ENCODE data around the gene EFNA3.

The EFNA3 gene

DNA sequence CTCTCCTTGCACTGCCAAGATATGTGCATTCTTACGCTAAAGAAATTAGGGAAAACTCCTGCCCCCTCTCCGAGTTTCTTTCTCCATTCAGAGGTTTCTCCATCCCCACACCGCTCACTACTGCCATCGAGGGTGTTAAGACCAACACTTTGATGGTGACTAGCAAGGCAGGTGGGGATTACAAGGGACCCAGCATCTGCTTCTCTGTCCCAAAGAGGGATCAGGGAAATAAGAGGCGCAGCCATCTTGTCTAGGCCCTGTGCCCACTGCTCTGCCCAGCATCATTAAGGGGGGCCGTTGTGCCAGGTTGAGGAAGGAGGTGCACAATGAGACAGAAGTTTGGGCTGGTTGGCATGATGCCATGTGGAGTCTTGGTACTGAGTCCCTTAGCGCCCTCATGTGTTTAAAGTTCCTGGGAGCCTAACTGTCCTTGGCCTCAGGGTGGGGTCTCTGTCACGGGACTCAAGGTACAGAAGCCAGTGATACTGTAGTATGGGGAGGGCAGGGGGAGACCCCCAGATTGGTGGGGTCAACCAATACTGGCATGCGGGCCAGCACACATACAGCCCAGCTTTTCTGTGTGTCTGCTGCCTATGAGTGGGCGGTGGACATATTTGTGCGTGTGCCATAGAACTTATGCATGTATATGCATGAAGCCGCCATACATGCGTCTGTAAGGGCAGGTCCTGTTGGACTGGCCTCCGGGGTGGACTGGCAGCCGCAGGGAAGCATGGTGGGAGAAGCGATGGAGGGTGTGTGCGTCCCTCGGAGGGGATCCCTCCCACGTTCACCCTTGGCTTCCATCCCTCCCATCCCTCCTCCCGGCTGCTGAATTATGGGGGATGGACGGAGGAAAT, 5.5 kb downstream of the EFNA3 start:
- peak; percentile 46 for DNase-seq (ENCODE audit: low spot score)

DNA sequence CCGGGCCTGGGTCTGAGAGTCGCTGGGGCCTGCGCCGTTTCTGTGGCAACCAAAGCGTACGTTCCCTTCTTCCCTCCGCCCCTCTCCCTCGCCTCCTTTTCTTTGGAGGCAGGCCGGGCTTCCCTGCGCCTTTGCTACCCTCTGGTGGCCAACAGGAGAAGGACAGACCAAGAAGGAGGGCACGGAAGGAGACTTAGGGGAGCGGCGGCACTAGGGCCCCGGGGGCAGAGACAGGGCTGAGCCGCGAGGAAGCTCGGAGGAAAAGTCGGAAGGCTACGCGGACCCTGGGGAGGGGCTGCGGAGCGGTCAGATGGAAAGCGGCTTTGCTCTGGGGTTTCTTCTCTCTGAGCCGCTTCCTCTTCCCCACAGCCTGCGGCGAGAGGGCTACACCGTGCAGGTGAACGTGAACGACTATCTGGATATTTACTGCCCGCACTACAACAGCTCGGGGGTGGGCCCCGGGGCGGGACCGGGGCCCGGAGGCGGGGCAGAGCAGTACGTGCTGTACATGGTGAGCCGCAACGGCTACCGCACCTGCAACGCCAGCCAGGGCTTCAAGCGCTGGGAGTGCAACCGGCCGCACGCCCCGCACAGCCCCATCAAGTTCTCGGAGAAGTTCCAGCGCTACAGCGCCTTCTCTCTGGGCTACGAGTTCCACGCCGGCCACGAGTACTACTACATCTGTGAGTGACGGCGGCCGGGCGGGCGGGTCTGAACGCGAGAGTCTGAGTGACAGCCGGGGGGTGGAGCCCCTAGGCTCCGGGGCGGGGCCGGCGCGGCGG, 6.3 kb downstream of the EFNA3 start:
- peak; percentile 96 for DNase-seq (ENCODE audit: low spot score)

DNA sequence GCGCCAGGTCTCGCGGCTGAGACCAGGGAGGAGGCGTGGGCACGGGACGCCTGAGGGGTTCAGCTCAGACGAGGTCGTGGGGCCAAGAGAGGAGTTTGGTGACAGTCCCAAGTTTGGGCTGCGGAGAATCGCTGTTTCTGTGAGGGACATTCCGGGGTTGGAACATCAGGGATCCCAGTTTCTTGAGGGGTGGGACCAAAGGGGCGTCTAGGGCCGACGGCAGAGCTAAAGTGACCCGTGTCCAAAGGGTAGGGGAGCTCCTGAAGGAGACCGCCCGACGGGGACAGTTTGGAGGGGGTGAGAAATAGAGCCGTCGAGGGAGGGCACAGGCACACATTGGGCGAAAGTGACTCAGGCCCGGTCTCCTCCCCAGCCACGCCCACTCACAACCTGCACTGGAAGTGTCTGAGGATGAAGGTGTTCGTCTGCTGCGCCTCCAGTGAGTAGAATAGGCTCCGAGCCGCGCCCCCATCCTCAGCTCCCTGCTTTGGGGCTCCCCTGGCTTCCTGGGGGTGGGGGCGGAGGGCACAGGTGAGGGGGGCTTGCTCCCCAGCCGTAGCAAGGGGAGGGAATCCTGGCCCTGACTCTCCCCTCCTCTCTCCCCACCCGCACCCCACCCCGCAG, 7.0 kb downstream of the EFNA3 start:
- peak; percentile 63 for DNase-seq (ENCODE audit: low spot score)

DNA sequence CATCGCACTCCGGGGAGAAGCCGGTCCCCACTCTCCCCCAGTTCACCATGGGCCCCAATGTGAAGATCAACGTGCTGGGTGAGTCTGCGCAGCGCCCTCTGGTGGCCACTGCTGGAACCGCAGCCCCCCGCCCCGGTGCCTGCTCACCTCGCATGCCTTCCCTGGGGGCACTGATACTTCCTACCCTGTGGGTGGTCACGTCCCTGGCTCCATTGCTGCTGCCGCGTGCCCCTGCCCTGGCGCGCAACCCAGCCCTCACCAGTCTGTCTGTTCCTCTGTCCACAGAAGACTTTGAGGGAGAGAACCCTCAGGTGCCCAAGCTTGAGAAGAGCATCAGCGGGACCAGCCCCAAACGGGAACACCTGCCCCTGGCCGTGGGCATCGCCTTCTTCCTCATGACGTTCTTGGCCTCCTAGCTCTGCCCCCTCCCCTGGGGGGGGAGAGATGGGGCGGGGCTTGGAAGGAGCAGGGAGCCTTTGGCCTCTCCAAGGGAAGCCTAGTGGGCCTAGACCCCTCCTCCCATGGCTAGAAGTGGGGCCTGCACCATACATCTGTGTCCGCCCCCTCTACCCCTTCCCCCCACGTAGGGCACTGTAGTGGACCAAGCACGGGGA, 7.6 kb downstream of the EFNA3 start:
- peak; percentile 91 for DNase-seq (ENCODE audit: low spot score)

DNA sequence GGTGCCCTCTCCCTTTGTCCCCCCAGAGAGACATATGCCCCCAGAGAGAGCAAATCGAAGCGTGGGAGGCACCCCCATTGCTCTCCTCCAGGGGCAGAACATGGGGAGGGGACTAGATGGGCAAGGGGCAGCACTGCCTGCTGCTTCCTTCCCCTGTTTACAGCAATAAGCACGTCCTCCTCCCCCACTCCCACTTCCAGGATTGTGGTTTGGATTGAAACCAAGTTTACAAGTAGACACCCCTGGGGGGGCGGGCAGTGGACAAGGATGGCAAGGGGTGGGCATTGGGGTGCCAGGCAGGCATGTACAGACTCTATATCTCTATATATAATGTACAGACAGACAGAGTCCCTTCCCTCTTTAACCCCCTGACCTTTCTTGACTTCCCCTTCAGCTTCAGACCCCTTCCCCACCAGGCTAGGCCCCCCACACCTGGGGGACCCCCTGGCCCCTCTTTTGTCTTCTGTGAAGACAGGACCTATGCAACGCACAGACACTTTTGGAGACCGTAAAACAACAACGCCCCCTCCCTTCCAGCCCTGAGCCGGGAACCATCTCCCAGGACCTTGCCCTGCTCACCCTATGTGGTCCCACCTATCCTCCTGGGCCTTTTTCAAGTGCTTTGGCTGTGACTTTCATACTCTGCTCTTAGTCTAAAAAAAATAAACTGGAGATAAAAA, 8.4 kb downstream of the EFNA3 start:
- DNase-seq (ENCODE audit: low spot score) = peak; percentile 17

DNA sequence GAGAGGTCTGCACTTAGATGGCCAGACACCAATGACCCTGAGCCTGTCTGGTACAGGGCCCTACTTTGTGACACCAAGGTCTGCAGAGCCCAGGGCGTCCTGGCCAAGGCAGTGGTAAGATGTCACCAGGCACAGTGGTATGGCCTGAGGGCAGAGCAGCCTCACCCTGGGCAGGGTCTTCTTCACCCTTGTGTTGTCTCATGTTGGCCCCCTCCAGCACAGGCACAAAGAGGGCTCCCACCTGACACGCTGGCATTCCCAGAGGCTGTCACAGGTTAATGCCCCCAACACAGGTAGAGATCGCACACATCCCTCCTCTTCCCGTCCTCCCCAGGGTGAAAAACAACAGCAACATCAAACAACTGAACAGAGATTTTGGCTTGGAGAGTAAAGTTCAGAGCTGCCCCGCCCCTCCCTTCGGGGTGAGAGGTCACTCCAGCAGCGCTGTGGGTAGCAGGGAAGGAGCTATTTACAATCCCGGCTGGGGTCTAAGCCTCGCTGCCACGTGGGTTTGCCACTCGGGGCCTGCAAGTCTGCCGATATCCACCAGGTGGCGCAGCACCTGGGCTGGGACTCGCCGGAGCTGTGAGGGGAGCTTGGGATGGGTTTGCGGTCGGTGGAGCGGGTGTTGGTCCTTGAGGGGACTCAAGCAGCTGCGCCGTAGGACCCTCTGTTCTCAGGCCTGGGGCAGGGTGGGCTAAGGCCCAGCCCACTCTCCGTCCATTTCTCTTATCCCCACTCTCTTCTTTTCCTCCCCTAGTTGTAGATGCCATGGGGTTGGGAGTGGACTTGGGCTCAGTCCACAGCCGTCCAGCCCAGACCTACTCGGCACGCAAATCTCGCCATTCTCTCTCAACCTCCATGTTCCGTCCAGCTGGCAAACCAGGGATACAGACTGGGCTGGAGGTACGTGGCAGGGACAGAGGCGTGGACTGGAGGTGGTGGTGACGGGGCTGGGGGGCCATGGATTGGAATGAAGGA, 12.7 kb downstream of the EFNA3 start:
- peak; percentile 95 for DNase-seq (ENCODE audit: low spot score)

DNA sequence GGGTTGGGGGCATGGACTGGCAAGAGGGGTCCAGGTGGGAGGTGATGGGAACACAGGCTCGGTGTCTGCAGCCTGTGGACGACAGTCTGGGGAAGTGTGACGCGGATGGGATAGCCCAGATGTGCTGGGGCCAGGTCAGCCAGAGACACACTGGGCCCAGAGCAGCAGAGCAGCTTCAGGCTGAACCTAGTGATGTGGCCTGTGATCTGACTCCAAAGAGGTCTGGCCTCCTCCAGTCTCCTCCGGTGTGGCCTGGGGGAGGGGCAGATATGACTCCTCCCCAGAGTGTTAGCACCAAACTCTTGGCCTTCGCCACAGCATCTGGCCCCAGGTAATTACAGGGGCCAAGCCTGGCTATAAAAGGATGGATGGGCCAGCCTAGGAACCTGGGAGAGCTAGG, 13.5 kb downstream of the EFNA3 start:
- DNase-seq (ENCODE audit: low spot score) = peak; percentile 25

DNA sequence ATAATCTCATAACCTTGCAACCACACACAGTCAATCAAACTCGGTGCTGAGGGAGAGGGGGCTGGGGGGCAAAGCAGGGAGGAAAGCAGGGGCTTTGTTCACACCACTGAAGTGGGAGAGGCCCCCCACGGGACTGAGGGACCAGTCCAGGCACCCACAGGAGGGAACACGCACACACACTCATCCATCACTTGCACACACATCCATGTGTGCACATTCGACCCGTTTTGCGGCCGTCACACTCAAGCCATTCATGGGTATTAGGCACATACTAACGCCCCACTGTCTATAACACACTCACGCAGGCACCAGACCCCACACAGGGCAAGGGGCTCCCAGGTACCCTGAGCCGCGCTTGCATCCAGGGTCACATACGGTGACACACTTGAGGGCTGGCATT, 14.0 kb downstream of the EFNA3 start:
- peak; percentile 21 for DNase-seq (ENCODE audit: low spot score)

DNA sequence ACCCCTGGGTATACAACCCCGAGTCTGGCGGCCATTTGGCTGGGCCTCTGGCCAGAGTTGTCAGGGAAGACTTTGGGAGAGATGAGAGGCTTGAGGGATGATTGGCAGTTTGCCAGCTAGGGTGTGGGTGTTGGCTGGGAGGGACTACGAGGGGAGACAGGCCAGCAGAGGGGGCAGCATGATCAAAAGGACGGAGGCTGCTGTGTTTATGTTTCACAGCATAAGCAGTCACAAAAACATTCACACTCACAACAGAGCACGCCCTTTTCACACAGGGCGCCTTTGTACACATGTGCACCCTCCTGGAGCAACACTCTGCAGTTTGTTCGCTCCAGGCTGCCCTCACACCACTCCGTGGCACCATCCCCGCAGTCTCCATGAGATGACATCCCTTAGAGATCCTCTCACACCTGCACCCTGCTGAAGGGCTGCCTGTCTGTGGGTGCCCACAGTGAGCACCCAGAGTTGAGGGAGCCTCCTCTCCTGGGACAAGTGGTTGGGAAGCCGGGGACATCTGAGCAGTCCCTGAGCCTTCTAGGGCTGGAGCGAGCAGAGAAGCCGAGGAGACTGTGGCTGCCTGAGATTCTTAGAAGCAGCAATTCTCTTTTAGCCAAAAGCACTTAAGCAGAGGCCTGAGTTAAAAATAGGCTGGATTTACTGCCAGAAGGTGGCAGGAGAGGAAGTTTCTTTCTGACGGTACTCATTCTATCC, 15.4 kb downstream of the EFNA3 start:
- DNase-seq (ENCODE audit: low spot score) = peak; percentile 69

DNA sequence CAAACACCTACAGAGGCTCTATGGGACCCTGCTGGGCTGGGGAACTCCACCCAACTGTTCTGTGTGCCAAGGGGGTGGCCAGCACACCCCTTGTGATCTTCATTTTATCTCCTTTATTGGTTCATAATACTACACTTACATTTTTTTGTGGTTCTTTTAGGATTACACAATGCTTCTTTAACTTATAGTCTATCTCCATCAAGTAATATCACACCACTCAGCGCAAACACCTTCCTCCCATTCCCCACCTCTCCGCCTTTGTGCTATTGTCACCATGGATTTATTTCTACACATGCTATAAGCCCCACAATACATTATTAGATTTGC, 15.9 kb downstream of the EFNA3 start:
- DNase-seq (ENCODE audit: low spot score) = no peak

DNA sequence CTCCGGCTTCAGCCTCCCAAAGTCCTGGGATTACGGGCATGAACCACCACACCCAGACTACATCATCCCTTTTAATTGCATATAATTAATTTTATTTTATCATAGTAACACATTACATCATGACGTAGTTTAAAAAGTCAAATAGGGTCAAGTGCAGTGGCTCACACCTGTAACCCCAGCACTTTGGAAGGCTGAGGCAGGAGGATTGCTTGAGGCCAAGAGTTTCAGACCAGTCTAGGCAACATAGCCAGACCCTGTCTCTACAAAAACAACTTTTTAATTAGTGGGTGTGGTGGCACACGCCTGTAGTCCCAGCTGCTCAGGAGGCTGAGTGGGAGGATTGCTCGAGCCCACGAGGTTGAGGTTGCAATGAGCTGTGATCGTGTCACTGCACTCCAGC, 20.7 kb downstream of the EFNA3 start:
- no peak for DNase-seq (ENCODE audit: low spot score)

DNA sequence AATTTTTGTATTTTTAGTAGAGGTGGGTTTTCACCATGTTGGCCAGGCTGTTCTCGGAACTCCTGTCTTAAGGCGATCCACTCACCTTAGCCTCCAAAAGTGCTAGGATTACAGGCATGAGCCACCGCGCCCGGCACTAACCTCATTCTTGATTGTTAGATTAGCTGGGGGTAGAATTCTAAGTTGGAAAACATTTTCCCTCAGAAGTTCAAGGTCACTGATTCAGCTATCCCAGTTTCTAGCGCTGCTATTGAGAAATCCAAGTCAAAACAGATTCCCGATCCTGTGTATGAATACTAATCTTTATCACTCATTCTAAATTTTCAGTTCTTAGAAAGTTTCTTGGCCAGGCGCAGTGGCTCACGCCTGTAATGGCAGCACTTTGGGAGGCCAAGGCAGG, 24.7 kb downstream of the EFNA3 start:
- no peak for DNase-seq (ENCODE audit: low spot score)

DNA sequence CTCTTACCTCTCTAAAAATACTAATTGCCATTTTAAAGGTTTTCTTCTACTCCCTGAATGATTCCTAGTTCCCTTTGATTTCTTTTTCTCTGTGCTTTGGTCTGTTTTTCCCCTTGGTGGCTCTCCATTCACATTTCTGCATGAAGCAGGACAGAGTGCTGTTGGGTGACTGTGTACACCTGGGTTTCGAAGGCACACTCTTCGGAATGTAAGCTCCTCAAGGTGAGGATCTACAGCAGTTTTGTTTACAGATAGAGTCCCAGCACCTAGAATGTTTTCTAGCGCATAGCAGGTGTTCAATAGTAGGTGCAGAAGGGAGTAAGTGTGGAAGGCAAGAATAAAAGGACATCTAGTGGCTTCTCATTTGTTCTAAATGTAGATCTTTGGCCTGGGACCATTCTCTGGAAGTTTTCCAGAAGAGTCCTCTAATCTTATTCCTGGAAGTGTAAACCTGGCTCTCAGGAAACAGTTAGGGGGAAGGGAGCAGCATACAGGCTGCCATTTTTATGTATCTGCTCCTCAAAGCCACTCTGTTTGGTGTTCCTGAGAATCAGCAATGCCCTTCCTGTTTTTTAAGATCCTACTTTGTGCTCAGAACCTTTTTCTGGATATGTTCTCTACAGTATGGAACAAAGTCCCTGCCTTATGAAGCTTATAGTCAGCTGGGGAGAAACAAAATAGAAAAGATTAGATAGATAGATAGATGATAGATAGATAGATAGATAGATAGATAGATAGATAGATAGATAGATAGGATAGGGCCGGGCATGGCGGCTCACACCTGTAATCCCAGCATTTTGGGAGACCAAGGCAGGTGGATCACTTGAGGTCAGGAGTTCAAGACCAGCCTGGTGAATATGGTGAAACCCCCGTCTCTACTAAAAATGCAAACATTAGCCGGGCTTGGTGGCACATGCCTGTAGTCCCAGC, 26.2 kb downstream of the EFNA3 start:
- DNase-seq (ENCODE audit: low spot score) = no peak

DNA sequence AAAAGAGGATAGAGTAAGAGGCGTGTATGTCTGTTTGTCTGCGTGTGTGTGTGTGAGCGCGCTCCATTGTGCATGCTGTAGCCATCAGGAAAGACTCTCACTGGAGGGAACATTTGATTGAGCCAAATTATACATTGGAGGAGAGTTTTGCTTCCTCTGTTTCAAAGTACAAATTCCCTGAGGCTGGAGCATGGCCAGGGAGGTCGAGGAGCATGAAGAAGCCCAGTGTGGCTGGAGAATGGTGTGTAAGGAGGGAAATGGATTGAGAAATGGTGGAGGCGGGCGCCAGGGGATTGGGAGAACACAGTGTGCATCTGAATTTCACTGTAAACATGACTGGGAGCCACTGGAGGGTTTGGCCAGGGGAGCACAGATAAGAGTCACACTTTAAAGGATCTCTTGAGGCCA, 27.0 kb downstream of the EFNA3 start:
- no peak for DNase-seq (ENCODE audit: low spot score)

DNA sequence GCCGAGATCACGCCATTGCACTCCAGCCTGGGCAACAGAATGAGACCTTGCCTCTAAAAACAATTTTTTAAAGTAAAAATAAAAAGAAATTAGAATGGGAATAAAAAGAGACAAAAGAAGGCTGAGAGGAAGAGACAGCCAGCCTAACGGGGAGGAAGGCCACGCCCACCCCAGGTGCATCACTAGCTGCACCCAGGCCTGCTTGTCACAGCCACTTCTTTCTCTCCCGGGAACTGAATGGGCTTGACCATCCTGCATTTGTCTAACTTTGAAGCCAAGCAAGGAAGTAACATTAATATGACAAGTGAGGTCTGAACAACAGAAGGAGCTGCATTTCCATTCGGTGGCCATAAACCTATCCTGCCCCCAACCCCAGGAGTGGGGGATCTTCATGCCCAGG, 28.2 kb downstream of the EFNA3 start:
- no peak for DNase-seq (ENCODE audit: low spot score)

DNA sequence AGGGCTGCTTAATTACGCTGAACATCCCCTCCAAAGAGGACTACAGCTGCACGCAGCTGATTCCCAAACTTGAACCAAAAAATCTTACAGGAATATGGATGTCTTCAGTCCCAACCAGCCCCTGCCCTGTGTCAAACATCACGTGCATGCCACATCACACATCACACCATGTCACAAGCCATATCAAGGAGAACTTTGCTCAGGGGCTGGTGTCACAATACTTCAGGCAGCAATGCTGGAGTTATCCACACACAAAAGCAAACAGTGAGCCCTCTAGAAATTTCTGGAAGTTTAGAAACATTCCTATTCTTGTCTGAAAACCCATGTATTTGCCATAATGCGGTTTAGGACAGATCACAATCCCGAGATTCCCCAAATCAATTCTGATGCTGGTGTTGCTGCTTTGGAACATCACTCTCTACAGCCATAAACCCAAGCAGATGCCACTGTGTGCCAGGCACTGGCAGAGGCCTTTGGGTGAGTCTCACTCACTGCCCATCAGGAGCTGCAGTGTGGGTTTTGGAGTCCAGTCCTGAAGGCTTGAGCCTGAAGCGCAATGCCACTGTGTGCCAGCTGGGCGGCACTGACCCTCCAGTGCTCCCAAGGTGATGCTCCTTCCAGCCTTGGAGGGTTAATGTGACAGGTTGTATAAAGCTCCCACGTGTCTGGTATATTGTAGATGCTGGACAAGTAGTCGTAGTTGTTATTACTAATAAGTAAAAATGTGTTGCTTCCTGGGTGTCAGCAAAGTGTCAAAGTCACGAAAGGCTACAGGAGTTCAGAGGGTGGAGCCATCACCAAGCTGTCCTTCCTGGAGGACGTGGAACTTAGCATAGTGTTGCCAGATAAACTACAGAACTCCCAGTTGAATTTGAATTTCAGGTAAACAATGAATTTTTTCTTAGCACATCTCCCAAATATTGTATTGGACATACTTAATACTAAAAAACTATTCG, 28.9 kb downstream of the EFNA3 start:
- DNase-seq (ENCODE audit: low spot score) = no peak

DNA sequence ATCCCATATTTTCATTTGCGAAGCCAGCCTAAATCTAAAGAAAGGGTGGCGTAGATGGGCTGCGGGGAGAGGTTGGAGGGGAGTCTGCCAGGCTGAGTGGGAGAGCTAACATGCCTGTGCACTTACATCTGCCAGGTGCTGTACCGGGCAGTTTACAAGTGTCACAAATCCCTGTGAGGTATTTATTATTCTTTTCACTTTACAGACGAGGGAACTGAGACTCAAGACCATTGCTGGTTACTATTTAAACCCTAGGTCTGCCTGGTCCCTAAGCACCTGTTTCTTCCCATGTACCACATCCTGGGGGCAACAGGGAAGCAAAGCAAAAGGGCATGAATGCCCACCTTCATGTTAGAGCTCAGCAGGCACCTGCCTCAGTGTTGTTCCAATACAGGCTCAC, 29.7 kb downstream of the EFNA3 start:
- no peak for DNase-seq (ENCODE audit: low spot score)

DNA sequence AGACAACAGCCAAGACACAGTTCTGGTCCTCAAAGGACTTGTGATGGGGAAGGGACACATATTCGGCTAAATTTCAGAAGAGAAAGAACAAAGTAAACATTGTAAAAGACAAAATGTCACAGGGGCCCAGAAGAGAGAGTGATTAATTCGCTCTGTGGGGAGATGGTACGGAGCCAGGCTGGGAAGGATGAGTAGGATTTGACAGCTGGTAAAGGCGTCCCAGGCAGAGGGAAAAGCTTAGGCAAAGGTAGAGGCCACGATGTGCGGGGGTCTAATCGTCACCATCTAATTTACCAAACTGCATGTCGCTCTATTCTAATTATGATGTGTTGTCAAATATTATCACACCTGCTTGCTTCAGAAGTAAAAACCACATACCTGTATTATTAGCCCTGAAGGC, 31.7 kb downstream of the EFNA3 start:
- DNase-seq (ENCODE audit: low spot score) = peak; percentile 67

Data from D341Med (cell line).